Measurements from ENCODE around the gene STRBP.

DNA sequence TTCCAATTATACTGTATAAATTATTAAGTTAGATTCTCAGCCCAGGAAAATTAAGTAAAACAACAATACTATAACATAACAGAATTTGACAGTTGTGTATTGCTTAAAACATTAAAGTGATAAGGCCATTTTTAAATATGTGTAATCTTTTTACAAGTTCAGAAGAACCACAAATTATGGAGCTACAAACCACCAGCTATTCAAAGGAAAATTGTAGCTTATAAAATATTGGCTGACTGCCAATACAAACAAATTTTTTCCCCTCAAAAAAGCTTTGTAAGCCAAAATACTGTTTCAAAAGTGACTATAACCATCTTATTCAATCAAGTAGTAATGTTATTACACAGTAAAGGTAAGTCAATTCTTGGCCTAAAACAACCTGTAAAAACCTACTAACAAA lies 21.9 kb downstream of the STRBP start:
- TF ChIP-seq, protein P1, sequence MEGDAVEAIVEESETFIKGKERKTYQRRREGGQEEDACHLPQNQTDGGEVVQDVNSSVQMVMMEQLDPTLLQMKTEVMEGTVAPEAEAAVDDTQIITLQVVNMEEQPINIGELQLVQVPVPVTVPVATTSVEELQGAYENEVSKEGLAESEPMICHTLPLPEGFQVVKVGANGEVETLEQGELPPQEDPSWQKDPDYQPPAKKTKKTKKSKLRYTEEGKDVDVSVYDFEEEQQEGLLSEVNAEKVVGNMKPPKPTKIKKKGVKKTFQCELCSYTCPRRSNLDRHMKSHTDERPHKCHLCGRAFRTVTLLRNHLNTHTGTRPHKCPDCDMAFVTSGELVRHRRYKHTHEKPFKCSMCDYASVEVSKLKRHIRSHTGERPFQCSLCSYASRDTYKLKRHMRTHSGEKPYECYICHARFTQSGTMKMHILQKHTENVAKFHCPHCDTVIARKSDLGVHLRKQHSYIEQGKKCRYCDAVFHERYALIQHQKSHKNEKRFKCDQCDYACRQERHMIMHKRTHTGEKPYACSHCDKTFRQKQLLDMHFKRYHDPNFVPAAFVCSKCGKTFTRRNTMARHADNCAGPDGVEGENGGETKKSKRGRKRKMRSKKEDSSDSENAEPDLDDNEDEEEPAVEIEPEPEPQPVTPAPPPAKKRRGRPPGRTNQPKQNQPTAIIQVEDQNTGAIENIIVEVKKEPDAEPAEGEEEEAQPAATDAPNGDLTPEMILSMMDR (IDR thresholded peaks at IDR 0.05): no peak
- no peak for TF ChIP-seq EP300 (IDR thresholded peaks at IDR 0.05)
- no peak for TF ChIP-seq POLR2A (IDR thresholded peaks at IDR 0.05)
